ENCODE results near the gene HOXA10. TPM values are rescaled to one million over a fixed set of nuclear protein-coding genes. Genes with fewer than 3 reads are reported as not detected.

The HOXA10 gene
- total and polyA plus RNA-seq, 3 experiments from 2014 or later, result 0.09 TPM; not detected in 2

- Histone ChIP-seq H3K4me1 (ENCODE audit: insufficient read depth, low read length) (no peaks in the 10 kb centered on the region), H3K4me3 (ENCODE audit: low read length) (no peak overlapping the region), H3K27me3 (ENCODE audit: insufficient read depth, low read length, poor library complexity, severe bottlenecking) (peaks cover 5% of the 10 kb centered on the region), H3K36me3 (ENCODE audit: insufficient read depth, low read length) (no peaks in the 10 kb centered on the region), H3K9me3 (ENCODE audit: low read length) (no peaks in the 10 kb centered on the region), H3K27ac (ENCODE audit: low read depth, low read length) (no peak overlapping the region)
- H3K27ac Mint-ChIP-seq, result no peak overlapping the region
- H3K9me3 Mint-ChIP-seq, result no peaks in the 10 kb centered on the region
- H3K4me1 Mint-ChIP-seq, result no peaks in the 10 kb centered on the region
- POLR2A ChIA-PET, result no interaction called here
- peaks cover 25 to 53% of the 10 kb centered on the region in 2 donors for H3K27me3 Mint-ChIP-seq
- H3K36me3 Mint-ChIP-seq, result no peaks in the 10 kb centered on the region
- no peak for DNase-seq
- CTCF ChIA-PET, result no interaction called here
- H3K4me3 Mint-ChIP-seq, result no peak overlapping the region
These were observed 51.1 kb downstream of the HOXA10 start for GRCh38 chr7:27123007-27123476.

GRCh38 chr7:27122077-27122910 lies 51.8 kb downstream of the HOXA10 start:
- no peaks in the 10 kb centered on the region for H3K9me3 ChIP-seq (ENCODE audit: low read length)
- no peak for DNase-seq
- H3K4me3 Mint-ChIP-seq, result no peak overlapping the region
- no peaks in the 10 kb centered on the region for H3K4me1 Mint-ChIP-seq
- H3K27ac Mint-ChIP-seq, result no peak overlapping the region
- H3K4me3 ChIP-seq (ENCODE audit: low read length), result no peak overlapping the region
- ChIA-PET CTCF (no interaction called here), POLR2A (no interaction called here)
- H3K36me3 ChIP-seq (ENCODE audit: insufficient read depth, low read length), result no peaks in the 10 kb centered on the region
- H3K4me1 ChIP-seq (ENCODE audit: insufficient read depth, low read length), result no peaks in the 10 kb centered on the region
- H3K9me3 Mint-ChIP-seq, result no peaks in the 10 kb centered on the region
- peaks cover 5% of the 10 kb centered on the region for H3K27me3 ChIP-seq (ENCODE audit: insufficient read depth, low read length, poor library complexity, severe bottlenecking)
- H3K36me3 Mint-ChIP-seq, result no peaks in the 10 kb centered on the region
- H3K27ac ChIP-seq (ENCODE audit: low read depth, low read length), result no peak overlapping the region
- H3K27me3 Mint-ChIP-seq, result peaks cover 21 to 49% of the 10 kb centered on the region in 2 donors

GRCh38 chr7:27121684-27122076 lies 52.4 kb downstream of the HOXA10 start:
- Histone ChIP-seq H3K9me3 (ENCODE audit: low read length) (no peaks in the 10 kb centered on the region), H3K4me1 (ENCODE audit: insufficient read depth, low read length) (no peaks in the 10 kb centered on the region), H3K4me3 (ENCODE audit: low read length) (no peak overlapping the region), H3K36me3 (ENCODE audit: insufficient read depth, low read length) (no peaks in the 10 kb centered on the region), H3K27me3 (ENCODE audit: insufficient read depth, low read length, poor library complexity, severe bottlenecking) (peaks cover 5% of the 10 kb centered on the region), H3K27ac (ENCODE audit: low read depth, low read length) (no peak overlapping the region)
- Mint-ChIP-seq H3K27me3 (peaks cover 19 to 42% of the 10 kb centered on the region in 2 donors), H3K9me3 (no peaks in the 10 kb centered on the region), H3K36me3 (no peaks in the 10 kb centered on the region), H3K27ac (no peak overlapping the region), H3K4me3 (no peak overlapping the region), H3K4me1 (no peaks in the 10 kb centered on the region)
- DNase-seq, result no peak
- POLR2A ChIA-PET, result no interaction called here
- CTCF ChIA-PET, result no interaction called here

Other genes starting within 250 kb of the HOXA10 start
- gene HOXA1, start 78.3 kb downstream of the HOXA10 start, total RNA-seq, result under 1 TPM; 0.31 to 0.38 TPM
- 0.75 TPM for gene HOXA1, start 78.3 kb downstream of the HOXA10 start, polyA plus RNA-seq
- not detected for gene HOXA2, start 71.6 kb downstream of the HOXA10 start, total RNA-seq
- not detected for gene HOXA2, start 71.6 kb downstream of the HOXA10 start, polyA plus RNA-seq
- under 1 TPM in 1 of 2 experiments, not detected in 1; 0.11 TPM for gene HOXA4, start 43.6 kb downstream of the HOXA10 start, total RNA-seq
- 0.20 TPM for gene HOXA4, start 43.6 kb downstream of the HOXA10 start, polyA plus RNA-seq
- not detected for gene HOXA5, start 30.6 kb downstream of the HOXA10 start, total RNA-seq
- not detected for gene HOXA5, start 30.6 kb downstream of the HOXA10 start, polyA plus RNA-seq
- not detected for gene HOXA6, start 26.5 kb downstream of the HOXA10 start, total RNA-seq
- gene HOXA6, start 26.5 kb downstream of the HOXA10 start, polyA plus RNA-seq, result not detected
- not detected for gene HOXA3, start 21.7 kb downstream of the HOXA10 start, total RNA-seq
- gene HOXA3, start 21.7 kb downstream of the HOXA10 start, polyA plus RNA-seq, result not detected
- gene HOXA7, start 17.6 kb downstream of the HOXA10 start, total RNA-seq, result not detected
- gene HOXA7, start 17.6 kb downstream of the HOXA10 start, polyA plus RNA-seq, result not detected
- not detected for gene HOXA9, start 8.8 kb downstream of the HOXA10 start, total RNA-seq
- gene HOXA9, start 8.8 kb downstream of the HOXA10 start, polyA plus RNA-seq, result not detected
- not detected for gene HOXA11, start 10.9 kb upstream of the HOXA10 start, total RNA-seq
- gene HOXA11, start 10.9 kb upstream of the HOXA10 start, polyA plus RNA-seq, result not detected
- gene HOXA13, start 25.8 kb upstream of the HOXA10 start, total RNA-seq, result not detected
- not detected for gene HOXA13, start 25.8 kb upstream of the HOXA10 start, polyA plus RNA-seq
- gene EVX1, start 68.5 kb upstream of the HOXA10 start, total RNA-seq, result not detected
- gene EVX1, start 68.5 kb upstream of the HOXA10 start, polyA plus RNA-seq, result not detected